ENCODE data around the gene CDC20.

DNA sequence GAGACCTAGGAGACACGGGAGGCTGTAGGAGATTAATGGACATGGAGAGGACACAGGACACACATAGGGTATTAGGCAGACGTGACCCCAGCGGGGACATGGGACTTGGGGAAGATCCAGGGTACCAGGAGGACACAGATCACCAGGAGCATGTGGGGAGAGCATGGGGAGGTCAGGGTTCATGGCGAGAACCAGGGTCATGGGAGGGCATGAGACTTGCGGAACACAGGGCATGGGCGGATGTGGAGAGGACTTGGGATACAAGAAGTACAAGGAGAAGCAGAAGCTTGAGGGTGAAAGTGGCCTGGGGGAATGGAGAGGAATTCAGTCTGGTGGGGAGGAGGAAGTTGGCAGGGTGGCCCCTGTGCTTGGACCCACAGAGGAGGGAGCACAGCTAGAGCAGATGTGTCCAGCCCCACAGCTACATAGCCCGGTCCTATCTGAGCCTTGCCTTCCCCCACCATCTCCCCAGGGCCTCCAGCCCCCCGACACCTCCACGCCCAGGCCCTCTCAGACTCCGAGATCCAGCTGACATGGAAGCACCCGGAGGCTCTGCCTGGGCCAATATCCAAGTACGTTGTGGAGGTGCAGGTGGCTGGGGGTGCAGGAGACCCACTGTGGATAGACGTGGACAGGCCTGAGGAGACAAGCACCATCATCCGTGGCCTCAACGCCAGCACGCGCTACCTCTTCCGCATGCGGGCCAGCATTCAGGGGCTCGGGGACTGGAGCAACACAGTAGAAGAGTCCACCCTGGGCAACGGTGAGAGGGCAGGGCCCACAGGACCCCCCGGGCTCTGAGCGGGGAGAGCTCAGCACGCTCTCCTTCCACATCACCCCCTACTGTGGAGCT is 45.9 kb upstream of the CDC20 start:
- TF ChIP-seq, protein P1, sequence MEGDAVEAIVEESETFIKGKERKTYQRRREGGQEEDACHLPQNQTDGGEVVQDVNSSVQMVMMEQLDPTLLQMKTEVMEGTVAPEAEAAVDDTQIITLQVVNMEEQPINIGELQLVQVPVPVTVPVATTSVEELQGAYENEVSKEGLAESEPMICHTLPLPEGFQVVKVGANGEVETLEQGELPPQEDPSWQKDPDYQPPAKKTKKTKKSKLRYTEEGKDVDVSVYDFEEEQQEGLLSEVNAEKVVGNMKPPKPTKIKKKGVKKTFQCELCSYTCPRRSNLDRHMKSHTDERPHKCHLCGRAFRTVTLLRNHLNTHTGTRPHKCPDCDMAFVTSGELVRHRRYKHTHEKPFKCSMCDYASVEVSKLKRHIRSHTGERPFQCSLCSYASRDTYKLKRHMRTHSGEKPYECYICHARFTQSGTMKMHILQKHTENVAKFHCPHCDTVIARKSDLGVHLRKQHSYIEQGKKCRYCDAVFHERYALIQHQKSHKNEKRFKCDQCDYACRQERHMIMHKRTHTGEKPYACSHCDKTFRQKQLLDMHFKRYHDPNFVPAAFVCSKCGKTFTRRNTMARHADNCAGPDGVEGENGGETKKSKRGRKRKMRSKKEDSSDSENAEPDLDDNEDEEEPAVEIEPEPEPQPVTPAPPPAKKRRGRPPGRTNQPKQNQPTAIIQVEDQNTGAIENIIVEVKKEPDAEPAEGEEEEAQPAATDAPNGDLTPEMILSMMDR (conservative IDR thresholded peaks at IDR 0.05 in 1 of 2, IDR thresholded peaks at IDR 0.05 in 1 of 2; ENCODE audit: extremely low read depth in 1 of 2, insufficient read depth in 1 of 2, low read depth in 1 of 2, low read length in 2 of 2): no peak
- TF ChIP-seq EZH2 (IDR thresholded peaks at IDR 0.05; ENCODE audit: borderline replicate concordance, low read length): no peak
